Peyer's patch (tissue), 4 donors: ENCODE measurements around the gene CATSPERZ.

Source experiments
- POLR2A ChIP-seq, 2 donors: fragments of 450-650 bp; IDR thresholded peaks; one replicate each; pipeline ENCODE4 v1.5.1; 2017; ENCODE audit warnings: antibody characterized with exemption in 2 of 2, mild to moderate bottlenecking in 2 of 2, moderate library complexity in 2 of 2
- TF ChIP-seq, protein P1 (sequence below), 6 experiments: fragments of 450-650 bp in 4 of 6; fragments of 200-600 bp in 2 of 6; sonication (generic) in 1 of 6; IDR thresholded peaks; one replicate each; pipeline ENCODE4 v1.5.1; 2017 to 2019; ENCODE audit warnings: antibody characterized with exemption in 6 of 6, mild to moderate bottlenecking in 3 of 6, moderate library complexity in 1 of 6

DNA sequence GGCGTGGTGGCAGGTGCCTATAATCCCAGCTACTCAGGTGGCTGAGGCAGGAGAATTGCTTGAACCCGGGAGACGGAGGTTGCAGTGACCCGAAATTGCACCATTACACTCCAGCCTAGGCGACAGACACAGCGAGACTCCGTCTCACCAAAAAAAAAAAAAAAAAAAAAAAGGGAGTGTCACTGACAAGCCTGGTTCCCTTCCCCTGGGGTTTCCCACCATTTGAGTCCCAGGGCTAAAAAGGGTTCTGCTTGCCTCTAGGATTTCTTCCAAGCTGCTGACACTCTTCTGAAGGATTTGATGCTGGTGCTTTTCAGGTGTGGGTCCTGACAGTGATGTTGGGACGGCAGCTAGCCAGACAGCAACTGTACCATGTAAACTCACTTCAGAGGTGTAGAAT is 38.6 kb downstream of the CATSPERZ start:
- TF ChIP-seq, protein P1, sequence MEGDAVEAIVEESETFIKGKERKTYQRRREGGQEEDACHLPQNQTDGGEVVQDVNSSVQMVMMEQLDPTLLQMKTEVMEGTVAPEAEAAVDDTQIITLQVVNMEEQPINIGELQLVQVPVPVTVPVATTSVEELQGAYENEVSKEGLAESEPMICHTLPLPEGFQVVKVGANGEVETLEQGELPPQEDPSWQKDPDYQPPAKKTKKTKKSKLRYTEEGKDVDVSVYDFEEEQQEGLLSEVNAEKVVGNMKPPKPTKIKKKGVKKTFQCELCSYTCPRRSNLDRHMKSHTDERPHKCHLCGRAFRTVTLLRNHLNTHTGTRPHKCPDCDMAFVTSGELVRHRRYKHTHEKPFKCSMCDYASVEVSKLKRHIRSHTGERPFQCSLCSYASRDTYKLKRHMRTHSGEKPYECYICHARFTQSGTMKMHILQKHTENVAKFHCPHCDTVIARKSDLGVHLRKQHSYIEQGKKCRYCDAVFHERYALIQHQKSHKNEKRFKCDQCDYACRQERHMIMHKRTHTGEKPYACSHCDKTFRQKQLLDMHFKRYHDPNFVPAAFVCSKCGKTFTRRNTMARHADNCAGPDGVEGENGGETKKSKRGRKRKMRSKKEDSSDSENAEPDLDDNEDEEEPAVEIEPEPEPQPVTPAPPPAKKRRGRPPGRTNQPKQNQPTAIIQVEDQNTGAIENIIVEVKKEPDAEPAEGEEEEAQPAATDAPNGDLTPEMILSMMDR (IDR thresholded peaks at IDR 0.05) = no peak
- TF ChIP-seq POLR2A (IDR thresholded peaks at IDR 0.05) = no peak
